HG03280 (cell line): ENCODE measurements around the gene MND1.
"Not testable (repeated sequence)": the region's sequence is repeated elsewhere in the genome, so short reads cannot be mapped to it uniquely, and the experiment has no call there.

Experiments
- ATAC-seq: cut with Tn5 transposase; IDR thresholded peaks from one replicate; pipeline ENCODE4 v1.9.1; 2021; ENCODE audit warnings: mild to moderate bottlenecking, moderate library complexity; ENCODE audit not compliant: unreplicated experiment

MND1 gene

DNA sequence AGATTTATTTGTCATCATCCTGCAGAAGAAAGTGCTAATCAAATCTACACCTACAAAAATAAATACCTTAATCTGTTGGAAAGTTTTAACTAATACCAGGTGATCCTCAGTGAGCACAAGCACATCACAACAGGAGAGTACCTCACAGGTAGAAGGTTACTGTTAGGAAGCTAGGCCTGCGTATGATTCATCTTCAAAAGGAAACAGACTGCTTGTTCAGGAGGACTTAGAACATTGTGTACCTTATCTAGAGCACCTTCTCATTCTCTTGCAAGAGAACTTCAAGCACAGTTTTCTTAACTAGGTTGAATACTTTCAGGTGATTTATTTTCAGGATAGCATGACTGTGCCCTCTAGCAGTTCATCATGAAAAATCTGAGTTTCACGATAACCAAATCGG is 54.2 kb downstream of the MND1 start:
- ATAC-seq = no peak

DNA sequence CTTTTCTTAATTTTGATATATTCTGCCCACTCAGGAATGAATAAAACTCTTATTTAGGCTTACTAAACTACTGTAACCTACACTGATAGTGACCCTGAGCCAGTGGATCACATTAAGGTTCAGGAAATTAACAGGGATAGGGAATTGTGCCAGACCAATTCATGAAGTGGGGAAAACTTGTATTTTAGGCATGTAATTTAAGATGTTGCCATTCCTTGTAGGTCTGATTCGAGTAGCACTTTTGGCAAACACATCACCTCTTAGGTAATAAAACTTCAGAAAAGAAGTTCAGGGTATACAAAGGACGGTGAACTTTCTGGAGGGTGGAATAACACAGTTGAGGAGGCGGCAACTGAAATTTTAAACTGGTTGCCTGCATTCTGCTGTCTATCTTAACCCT is 54.9 kb downstream of the MND1 start:
- ATAC-seq = no peak

DNA sequence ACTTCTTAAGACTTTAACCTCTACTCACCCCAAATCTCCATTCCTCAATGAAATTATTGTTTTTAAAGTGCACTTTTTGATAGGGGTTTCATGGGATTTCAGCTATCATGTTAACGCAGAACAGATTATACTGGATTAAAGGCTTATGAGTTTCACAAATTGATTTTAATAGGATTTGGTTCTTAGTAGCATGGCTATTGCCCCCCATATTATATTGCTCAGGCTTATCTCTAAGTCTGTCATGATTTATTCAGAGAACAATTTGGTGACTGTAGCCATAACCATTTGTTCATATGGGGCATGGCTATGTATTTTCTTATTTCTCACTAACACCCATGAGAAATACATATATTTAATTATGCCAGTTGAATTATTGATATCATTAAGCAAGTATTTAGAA is 57.0 kb downstream of the MND1 start:
- ATAC-seq = no peak

DNA sequence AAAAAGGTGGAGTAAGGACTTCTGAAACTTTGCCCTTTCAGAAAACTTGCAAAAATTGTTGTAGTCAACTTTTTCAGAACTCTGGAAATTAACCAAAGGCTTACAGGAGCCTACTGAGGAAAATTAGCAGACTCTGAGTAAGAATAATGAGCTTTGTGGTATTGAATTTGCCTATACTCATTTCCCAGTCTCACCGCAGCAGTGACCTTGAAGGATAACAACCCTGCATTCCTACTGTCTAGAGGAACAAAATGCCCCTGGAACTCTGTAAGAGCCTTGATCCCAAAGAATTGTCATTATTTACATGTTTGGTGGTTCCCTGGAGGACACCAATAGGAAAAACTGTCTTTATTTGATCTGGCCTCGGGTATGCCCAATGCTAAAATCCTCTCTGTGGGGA is 57.9 kb downstream of the MND1 start:
- ATAC-seq = no peak

DNA sequence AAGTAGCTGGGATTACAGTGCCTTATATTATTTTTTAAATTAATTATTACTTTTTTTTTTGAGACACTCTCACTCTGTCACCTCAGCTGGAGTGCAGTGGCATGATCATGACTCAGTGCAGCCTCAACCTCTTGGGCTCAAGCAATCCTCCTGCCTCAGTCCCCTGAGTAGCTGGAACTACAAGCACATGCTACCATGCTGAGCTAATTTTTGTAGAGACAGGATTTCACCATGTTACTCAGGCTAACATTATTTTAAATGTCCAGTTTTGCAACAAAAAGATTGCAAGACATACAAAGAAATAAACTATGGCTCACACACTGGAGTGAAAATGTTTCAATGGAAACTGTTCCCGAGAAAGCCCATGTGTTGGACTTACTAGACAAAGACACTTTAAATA is 59.2 kb downstream of the MND1 start:
- no peak for ATAC-seq

DNA sequence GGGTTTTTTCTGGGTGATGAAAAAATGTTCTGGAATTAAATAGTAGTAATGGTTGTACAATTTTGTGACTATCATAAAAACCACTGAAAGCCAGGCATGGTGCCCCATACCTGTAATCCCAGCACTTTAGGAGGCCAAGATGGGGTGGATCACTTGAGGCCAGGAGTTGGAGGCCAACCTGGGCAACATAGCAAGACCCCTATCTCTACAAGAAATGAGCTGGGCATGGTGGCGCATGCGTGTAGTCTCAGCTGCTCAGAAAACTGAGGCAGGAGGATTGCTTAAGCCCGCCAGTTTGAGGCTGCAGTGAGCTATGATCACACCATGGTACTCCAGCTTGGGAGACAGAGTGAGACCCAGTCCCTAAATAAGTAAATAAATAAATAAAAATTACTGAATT is 63.4 kb downstream of the MND1 start:
- no peak for ATAC-seq

DNA sequence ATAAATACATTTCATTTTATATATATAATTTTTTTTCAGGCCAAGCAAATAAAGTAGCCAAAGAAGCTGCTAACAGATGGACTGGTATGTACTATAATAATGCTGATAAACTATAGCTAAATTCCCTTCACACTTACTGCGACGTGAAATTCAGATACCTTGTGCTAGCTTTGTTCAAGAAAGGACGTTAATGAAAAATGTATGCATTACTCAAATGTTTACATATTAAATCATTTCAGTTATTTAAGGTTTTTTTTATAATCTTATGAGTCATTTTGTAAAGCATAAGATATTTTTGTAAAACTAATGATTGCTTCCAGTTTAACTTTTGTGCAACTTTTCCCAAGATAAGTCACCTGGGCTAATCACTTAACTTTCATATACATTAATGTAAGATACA is 64.4 kb downstream of the MND1 start:
- ATAC-seq = no peak

DNA sequence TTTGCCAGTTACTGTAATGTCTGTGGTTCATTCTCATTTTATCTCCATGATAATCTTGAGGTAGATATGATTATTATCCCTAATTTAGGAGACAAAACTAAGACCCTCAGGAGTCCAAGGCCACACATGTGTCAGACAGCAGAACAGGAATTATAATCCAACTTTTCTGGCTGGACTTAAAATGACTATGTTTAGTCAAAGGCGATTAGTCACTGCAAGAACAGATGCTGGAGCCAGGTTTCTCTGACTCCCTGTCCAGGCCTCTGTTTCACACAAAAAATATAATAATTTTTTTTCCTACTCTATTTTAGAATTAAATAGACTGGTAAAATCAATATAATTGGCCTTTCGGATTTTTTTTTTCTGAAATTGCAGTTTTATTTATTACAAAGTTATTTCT is 64.9 kb downstream of the MND1 start:
- ATAC-seq = no peak

DNA sequence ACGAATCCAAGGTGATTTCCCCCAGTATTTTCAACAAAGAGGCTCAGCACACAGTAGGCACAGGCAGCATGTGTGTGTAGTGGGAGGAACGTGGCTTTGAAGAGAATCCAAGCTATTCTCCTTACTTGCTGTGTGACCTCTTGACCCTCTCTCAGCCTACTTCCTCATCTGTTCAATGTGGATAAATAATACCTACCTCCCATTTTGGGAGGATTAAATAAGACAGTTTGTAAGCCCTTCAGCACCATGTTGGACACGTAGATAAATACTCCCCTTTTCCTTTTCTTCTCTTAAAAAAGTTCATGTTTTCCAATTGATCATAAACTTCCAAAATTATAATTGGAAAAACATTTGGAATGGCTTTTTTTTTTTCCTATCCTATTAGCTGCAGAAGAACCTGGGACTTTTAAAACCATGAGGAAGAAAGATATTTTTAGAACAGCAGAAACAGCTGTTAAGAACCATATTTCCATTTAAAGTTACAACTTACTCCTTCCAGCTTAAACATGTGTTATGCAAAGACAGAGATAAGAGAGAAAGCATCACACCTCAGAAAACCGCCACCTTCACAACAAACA is 65.5 kb downstream of the MND1 start:
- ATAC-seq = no peak

DNA sequence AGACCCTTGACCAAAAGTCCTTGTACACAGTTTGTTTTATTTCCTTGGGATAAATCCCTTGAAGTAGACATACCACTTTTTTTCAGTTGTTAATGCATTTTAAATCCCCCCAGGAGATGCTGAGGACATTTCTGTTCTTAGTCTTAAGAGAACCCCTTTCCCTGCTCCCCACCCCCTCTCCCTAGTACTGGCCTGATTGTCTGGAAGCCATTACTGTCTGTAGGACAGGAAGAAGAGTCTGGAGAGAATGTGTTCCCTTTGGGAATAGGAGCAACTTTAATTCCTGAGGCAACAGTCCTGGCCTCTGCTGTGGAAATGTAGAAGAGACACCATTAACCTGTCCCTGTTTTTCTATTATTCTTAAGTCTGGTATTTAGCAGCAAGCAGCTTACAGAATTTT is 69.4 kb downstream of the MND1 start:
- ATAC-seq = no peak

DNA sequence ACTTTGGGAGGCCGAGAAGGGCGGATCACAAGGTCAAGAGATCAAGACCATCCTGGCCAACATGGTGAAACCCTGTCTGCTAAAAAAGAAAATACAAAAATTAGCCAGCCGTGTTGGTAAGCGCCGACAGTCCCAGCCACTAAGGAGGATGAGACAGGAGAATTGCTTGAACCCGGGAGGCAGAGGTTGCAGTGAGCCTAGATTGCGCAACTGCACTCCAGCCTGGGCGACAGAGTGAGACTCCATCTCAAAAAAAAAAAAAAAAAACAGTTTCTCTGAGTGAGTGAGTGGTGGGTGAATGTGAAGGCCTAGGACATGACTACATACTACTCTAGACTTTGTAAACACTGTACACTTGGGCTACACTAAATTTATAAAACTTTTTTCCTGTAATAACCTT is 72.0 kb downstream of the MND1 start:
- ATAC-seq = not testable (repeated sequence)

DNA sequence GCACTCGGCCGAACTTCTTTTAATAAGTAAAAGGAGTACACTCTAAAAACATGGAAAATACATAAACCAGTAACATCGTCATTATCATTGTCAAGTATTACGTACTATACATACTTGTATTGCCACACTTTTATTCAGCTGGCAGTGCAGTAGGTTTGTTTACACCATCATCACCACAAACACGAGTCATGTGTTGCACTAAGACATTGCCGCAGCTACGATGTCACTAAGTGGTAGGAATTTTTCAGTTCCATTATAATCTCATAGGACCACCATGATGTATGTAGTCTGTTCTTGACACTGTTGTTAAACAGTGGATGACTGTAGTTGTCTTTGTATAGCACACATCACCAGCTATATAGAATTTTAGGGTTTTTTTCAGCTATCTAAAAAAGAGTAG is 73.6 kb downstream of the MND1 start:
- no peak for ATAC-seq

DNA sequence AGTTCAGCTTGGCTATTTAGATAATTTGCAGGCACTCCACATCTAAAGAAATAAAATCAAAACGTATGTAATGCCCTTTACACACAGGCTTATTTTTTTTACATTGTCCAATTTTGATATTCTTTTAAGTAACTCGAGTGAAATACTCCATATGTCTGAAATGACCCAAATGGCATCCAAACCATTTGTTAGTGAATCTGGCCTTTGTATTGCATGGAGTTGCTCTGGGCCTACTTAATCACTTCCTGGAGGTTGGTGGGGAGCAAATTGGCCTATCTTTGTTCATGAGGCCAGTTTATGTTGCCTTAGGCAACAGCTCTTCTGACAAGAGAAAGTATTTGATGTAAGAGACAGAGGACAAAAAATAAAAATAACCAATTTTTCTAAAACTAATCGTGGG is 74.1 kb downstream of the MND1 start:
- no peak for ATAC-seq

DNA sequence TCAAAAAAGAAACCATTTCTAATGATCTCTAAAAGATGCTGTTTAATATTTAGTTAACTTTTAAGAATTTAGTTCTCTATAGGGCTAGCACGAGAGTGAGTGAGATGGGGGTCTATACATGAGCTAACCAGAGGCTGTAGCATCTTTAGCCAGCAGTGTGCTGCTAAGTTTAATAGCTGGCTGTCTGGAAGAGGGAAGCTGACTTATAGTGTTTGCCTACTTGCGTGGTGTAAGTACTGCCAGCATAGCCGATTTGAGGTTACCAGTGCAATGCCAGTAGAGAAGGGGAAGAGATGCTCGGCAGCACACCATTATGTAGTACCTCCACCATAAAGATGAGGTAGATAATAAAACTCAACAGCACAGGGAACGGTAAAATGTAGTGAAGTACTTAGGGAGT is 74.5 kb downstream of the MND1 start:
- ATAC-seq = no peak

DNA sequence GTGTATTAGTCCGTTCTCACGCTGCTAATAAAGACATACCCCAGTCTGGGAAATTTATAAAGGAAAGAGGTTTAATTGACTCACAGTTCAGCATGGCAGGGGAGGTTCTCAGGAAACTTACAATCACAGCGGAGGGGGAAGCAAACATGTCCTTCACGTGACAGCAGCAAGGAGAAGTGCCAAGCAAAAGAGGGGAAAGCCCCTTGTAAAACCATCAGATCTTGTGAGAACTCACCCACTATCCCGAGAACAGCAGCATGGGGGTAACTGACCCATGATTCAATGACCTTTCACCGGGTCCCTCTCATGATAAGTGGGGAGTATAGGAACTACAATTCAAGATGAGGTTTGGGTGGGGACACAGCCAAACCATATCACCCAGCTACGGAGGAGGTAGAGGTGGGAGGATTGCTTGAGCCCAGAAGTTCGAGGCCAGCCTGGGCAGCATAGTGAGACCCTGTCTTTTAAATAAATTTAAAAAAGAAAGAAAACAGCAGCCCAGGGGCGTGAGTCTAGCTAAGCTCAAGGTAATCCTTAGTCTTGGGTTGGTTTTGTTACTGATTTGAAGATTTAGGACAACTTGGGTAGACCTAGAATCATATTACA is 75.3 kb downstream of the MND1 start:
- no peak for ATAC-seq

DNA sequence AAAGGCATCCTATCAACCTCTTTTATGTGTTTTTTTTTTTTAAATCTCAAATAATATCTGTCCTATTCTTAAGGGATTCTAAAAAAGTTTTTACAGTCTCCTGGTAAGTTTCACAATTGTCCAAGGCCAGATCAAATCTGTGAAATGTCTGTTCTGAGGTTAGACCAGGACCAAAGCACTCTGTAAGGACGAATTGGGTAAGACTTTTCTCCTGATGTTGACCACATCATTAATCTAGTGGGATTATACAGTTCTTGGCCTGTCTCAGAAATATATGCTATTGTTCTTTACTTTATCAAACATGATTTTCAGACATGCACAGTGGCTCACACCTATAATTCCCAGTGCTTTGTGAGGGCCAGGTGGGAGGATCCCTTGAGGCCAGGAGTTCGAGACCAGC is 75.9 kb downstream of the MND1 start:
- ATAC-seq = no peak

DNA sequence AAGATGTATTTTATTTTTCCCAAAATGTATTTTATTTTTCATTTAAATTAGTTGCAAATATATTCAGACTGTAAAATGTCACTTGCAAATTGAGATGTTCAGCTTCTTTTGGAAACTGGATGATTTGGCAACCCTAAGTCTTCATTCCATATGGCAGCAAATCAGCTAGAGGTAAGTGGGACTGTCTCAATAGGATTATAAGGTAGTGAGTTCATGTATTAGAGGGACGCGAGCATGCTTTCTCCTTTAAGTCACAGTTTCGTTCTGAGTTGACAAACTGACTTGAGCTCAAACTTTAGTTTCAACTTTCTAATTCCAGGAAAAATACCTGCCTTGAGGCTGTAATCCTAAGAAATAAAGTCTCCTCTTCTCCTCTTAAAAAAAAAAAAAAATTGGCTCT is 77.5 kb downstream of the MND1 start:
- peak; percentile 59 for ATAC-seq

DNA sequence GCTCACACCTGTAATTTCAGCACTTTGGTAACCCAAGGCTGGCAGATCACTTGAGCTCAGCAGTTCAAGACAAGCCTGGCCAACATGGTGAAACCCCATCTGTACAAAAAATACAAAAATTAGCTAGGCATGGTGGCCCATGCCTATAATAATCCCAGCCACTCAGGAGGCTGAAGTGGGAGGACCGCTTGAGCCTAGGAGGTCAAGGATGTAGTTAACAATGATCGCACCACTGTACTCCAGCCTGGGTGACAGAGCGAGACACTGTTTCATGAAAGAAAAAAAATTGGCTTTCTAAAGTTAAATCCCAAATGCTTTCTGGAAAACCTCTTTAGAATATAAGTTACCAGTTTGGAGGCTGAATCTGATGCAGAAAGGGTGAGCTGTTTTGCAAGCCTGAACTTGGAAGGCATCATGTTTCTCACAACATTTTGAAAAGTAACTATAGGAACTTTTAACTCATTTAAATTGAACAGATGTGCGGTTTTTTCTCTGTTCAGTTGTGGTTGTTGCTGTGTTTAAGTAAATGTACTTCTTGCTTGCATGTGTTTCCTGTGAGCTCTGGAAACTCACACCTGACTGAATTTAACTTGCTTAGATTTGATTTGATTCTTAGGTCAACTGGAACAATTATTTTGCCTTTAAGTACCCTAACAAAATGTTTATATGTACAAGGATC is 81.9 kb downstream of the MND1 start:
- no peak for ATAC-seq

DNA sequence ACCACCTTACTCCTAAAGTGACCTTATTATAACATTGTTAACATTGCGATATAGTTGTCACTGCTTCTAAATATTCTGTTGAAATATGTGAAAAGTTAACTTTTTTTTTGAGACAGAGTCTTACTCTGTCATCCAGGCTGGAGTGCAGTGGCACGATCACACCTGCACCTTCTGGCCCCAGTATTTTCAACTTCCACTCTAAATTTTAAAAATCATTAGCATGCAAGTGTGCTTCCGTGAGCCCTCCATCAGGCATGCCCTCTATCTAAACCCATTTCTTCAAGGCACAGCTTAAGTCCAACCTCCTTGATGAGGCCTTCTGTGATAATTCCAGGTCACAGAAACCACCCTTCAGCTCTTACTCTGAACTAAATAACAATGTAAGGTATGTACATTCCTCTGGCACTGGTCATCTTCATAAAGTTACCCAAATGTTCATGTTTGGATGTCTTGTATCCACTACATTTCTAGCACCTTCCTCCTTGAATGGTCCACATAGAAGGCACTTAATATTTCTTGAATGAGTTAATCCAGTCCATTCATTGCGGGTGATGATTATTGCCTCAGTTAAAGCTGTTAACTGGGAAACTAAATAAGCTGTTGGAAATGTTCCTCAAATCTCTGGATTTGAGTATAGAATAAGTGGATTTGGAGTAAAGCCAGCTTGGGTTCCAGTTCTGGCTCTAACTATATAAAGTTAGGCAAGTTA is 83.0 kb downstream of the MND1 start:
- ATAC-seq = no peak

DNA sequence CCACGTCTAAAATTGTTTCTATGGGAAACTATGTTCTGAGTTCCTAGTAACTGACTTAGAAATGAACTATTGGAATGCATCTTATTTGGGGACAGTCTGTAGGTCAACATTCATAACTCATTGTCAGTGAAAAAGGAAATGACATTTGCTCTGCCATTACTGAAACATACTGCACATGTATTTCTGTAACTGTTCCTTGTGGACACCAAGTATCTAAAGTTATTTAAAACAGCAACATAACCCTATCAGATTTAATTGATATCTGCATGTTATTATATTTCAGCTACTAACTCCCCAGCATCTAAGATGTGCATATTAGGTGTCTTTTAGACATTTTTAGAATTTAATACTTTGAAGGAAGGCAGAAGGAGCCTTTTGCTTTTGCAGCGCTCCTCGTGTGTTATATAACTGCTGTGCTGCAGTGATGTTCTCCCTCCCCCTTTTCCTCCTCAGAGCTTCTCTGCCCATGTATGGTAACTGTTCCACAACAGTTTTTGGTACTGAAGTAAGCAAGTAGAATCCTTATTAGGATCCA is 84.5 kb downstream of the MND1 start:
- no peak for ATAC-seq

DNA sequence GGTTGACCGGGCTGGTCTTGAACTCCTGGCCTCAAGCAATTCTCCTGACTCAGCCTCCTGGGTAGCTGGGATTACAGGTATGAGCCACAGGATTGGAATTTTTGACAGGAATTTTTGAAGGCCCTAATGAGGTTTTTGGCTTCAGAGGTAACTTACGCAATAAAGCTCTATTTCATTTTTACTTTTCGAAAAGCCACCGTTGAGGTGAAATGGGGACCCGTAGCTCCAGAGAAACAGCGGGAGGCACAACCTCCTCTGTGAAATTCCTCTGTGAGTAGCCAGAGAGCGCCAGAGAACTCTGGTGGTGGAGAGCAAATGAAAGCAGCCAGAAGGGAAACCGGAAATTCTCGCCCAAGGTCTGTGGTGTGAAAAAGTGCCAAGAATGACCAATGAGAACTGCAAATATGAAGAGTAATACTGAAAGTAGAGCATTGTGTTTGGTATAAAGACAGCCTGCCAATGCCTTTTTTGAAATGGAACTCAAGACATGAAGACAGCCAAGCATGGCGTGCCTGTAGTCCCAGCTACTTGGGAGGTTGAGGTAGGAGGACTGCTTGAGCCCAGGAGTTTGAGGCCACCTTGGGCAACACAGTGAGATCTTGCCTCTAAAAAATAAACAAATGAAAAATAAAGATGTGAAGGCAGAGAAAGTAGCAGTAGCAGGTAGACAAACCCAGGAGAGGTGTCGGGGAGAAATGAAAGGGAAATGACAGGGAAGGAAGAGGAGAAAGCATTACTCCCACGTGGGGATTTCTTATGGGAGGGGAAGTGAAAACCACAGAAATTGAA is 88.7 kb downstream of the MND1 start:
- ATAC-seq = peak; percentile 96
